Kidney capillary endothelial cell (primary cell): ENCODE measurements around the gene CTSE.

Experiments
- DNase-seq: peaks from one replicate; pipeline ENCODE4 v3.0.0-alpha.2; 2018; ENCODE audit warnings: low spot score

CTSE gene

DNA sequence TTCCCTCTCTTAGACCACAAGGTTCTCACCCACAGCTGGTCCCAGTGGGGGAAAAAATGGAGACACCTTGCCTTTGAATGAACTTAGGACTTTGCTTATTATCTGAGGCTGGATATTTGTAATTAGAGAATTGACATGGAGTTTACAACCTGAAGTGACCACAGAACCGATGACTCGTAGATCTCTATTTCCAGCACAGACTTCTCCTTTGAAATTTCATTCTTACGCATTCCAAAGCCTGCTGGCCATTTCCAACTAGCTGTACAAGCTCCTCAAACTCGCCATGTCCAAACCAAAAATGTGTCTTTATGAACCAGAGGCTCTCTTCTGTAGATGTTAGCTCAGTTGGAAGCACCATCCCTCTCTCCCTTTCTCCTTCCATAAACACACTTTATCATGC is 32.5 kb downstream of the CTSE start:
- DNase-seq = no peak

GRCh38 chr1:205990226-205990625 is 33.5 kb downstream of the CTSE start:
- DNase-seq = no peak

- no peak for DNase-seq
Measured at GRCh38 chr1:205989786-205990185, 33.9 kb downstream of the CTSE start.

- DNase-seq = peak; percentile 69
Measured at GRCh38 chr1:205988585-205988995, 35.1 kb downstream of the CTSE start.

DNA sequence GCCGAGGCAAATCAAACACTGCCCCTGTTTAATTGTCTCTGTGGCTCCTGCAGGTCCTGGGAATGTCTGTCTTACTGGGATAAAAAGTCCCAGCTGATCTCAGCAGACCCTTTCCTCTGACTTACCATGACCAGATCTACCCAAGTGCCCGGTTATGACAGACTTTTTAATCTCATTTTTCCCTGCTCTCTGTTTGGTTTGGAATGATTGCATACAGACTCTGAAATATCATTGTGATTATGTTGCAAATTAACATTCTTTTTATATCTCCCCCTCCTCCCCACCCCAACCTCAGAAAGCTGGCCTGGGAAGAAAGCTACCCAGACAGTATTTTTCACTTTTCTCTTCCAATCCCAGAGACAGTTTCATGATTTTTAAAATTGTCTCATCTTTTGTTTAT is 36.8 kb downstream of the CTSE start:
- DNase-seq = no peak

DNA sequence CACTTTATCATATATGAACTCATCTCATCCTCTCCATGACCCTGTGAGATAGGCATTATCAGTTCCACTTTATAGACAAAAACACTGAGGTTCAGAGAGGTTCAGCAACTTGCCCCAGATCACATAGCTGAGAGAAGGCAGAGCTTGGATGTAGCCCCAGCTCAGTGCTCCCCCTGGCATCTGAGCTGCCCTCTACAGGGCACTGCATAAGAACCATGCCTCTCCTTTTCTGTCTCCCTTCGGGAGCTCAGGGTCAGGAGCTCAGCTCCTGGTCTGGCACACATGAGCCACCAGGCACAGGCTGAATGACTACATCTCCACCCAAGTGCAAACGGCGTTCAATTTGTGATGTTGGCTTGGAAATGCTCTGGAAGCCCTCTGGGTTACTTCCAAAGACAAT is 37.4 kb downstream of the CTSE start:
- no peak for DNase-seq

DNA sequence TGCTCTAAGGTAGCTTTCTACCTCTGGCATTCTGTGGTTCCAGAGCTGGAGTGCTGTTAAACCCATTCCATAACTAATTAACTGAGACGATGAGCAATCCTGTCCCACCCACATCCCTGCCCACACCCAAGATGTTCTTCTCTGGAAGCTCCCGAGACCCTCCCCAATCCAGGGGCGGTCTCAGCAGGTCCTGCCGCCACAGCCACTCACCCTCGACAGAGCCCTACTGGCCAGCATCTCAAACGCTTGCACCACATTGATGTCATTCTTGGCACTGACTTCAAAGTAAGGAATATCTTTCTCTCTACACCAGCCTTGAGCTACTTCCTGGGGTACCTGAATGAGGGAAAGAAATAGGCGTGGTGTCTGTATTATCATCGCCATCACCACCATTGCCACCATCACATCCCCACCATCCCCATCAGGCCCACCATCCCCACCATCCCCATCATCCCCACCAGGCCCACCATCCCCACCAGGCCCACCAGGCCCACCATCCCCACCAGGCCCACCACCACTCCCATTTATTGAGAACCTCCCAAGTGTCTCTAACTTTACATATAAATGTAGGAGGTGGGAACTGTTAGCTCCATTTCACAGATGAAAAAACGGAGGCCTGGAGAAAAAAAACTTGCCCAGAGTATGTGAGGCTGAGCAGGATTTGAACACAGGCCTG is 38.2 kb downstream of the CTSE start:
- DNase-seq = no peak

DNA sequence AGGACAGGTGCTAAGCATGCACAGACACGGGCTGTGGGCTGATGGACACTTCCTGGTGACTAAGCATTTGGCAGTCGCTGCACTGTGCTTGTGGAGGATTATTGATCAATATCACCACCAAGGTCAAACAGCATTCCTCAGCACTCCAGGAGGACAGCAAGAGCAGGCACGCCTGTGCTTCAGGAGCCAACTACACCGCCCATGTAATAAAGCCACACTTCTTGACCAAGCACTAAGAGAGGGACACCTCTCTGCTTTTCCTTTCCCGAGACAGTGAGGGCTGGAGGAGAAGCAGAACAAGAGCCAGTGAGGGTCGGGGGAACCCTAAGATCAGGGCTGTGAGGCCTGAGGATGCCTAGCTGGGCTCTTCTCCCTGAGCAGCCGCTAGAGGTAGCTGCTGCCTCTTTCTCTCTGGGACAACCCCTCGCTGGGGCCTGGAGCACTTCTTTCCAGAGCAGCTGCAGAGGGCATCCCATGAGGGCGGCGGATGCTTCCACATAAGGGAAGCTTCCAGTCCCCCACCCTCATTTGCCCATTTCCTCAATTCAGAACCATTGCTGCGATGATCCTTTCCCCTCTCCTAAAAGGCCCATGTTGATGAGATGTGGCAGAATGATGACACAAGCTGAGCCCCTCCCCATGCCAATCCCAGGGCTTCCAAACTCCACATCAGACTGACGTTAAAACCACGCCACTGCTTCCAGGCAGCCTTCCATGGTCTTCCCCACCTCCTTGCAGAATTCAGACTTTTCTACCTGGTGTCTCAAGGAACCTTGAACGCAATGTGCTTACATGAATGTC is 39.6 kb downstream of the CTSE start:
- peak; percentile 60 for DNase-seq

GRCh38 chr1:205981257-205981656 is 42.4 kb downstream of the CTSE start:
- no peak for DNase-seq

- DNase-seq = peak; percentile 91
Measured at GRCh38 chr1:205980237-205980870, 43.3 kb downstream of the CTSE start.

DNA sequence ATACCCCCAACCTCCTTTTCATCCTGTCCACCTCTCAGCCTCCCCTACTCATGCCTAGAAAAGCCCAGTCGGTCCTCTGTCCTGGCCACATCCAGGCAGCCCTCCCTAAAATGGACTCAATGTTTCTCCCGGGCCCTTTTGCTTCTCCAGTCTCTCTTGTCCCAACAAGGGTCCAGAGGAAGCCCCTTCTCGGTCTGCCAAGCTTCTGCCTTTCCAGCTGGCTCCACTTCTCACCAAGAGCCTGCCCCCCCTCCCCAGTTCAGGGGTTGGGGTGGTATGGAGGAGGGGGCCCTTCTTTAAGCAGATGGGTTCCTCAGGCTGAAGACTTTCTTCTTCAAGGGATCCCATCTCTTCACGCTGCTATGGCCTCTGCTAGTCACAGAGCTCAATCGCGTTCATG is 44.4 kb downstream of the CTSE start:
- DNase-seq = no peak

DNA sequence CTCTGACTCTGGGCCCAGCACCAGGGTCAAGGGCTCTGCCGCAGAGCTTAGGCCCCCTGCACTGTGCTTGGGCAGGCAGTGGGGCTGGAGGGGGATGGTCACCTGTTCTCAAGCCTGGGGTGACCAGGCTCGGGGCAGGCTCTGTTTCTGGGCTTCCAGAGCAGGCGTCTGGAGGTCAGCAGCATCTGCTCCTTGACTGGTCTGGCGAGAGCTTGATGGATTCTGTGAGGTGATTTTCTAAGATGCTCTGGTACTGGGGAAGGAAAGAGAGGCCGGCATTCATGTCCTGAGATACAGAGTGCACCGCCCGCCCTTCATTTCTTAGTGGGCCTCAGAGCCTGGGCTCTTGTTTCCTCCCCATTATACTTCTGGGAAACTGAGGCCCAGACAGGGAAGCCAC is 45.0 kb downstream of the CTSE start:
- no peak for DNase-seq

DNA sequence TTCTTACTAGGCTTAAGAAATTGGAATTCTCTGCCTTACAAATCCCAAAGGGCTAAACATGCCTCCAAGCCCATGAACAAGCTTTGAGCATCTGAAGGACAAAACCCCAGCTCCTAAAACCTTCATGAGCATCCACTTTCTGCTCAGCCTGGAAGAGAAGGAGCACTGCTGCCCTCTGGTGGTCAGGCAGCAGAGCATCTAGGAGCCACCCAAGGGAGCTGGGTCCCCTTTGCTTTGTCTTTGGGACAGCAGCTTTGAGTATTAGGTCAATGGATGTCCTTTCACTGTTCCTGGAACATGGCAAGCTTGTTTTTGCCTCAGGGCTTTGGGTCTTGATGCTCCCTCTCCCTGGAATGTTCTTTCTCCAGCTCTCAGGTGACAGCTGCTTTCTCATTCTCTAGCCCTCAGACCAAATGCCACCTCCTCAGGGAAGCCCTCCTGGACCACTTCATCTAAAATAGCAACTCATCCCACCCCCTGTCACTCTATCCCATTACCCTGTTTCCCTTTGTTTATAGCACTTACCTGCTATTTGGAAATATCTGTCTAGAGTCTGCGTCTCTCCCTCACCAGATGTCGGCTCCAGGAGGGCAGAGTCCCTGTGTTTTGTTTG is 46.2 kb downstream of the CTSE start:
- DNase-seq = peak; percentile 87

GRCh38 chr1:205976708-205977401 is 46.8 kb downstream of the CTSE start:
- no peak for DNase-seq

DNA sequence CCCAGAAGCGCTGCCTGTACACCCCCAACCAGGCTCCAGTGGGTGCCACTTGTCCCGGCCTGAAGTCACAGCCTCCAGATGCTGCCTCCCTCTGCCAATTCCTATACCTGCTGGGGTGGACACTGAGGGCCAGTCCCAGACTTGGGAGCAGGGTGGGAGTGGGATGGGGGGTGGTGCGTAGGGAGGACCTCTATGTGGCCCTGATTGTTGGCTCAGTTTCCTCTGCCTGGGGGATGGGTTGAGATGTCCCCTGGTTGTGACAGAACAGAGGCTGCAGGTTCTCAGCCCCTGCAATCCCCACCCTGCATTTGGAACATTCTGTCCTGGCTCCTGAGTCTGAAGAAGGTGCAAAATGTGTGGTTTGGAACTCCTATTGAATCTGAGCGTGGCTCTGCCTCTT is 47.7 kb downstream of the CTSE start:
- no peak for DNase-seq

- DNase-seq = no peak
Measured at GRCh38 chr1:205975387-205975998, 48.2 kb downstream of the CTSE start.

DNA sequence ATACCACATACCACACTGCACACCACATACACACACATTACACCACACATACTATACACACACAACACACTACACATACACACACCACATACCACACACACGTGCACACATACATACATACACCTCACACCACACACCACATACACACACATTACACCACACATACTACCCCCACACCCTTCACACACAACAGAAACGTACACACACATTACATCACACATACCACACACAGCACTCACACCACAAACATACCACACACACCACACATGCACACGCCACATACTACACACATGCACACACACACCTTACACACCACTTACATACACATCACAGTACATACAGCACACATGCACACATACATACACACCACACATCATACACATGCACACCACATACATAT is 49.0 kb downstream of the CTSE start:
- DNase-seq = no peak

DNA sequence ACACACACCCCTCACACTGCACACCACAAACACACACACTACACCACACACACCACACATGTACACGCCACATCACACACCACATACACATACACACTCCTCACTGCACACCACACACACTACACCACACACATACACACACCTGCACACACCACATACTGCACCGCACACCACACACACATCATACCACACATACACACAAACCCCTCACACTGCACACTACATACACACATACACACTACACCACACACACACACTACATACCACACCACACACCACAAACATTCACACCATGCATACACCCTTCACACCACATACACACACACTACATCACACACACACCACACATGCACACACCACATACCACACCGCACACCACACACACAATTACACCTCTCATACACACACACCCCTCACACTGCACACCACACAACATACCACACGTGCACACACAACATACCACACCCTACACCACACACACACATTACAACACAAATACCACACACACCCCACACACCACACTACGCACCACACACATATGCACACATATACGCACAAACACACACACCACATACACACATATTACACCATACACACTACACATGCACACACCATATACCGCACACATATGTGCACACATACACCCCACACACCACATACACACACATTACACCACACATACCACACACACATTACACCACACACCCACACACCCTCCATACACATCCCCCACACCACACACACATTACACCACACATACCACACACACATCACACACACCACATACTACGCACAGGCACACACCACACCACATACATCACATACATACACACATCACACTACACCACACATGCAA is 50.1 kb downstream of the CTSE start:
- DNase-seq = no peak

DNA sequence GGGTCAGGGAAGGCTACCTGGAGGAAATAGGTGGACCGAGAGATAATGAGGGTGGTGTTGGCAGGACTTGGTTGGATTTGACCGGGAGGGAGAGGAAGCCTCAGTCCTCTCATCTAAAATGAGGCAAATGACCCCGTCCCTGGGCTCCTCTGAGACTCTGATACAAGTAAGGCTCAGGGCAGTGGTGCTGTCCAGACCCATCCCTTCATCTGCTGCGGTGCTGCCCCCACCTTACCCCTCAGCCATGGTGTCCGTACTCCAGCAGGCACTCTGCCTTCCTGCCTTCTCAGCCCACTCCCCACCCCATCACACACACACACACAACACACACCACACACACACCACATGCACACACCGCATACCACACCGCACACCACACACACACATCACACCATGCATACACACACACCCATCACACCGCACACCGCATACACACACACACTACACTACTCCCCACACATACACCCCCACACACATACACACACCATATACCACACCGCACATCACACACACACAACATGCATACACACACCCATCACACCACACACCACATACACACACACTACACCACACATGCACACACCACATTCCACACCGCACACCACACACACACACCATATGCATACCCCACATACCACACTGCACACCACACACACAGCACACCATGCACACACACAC is 51.1 kb downstream of the CTSE start:
- DNase-seq = no peak

DNA sequence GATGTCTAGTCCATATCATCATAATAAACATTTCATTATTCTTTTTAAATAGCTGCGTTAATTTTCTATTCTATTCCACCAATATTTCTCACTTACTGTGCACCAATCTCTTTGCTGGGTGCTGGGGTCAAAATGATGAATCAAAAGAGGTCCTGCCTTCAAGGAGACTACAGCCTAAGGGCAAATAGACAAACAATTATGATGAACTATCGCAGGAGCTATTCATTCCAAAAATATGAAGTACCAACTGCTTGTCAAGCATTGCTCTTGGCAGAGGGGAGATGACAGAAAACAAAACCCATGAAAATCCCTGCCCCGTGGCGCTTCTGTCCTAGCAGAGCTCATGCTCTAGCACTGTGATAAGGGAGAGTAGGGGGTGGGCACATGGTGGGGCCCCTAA is 51.6 kb downstream of the CTSE start:
- no peak for DNase-seq
